DOHH2 (cell line): Measurements from ENCODE around the gene HRH1.

Experiments used
- H3F3A ChIP-seq: fragments of 200-600 bp; sonication (generic), shearing (Covaris generic); 2 replicates; pipeline ENCODE4 v1.6.0; 2016; ENCODE audit warnings: antibody characterized with exemption, mild to moderate bottlenecking; ENCODE audit not compliant: control insufficient read depth, insufficient read depth
- H3K27ac ChIP-seq: fragments of 200-600 bp; sonication (generic); 2 replicates; pipeline ENCODE4 v1.5.1; 2014; ENCODE audit warnings: low read depth, mild to moderate bottlenecking, low read length, moderate library complexity
- H3K27me3 ChIP-seq: fragments of 200-600 bp; sonication (generic); 2 replicates; pipeline ENCODE4 v1.6.1; 2014; ENCODE audit warnings: mild to moderate bottlenecking, low read length, mixed read lengths; ENCODE audit not compliant: control insufficient read depth
- H3K36me3 ChIP-seq: fragments of 200-600 bp; sonication (generic); 2 replicates; pipeline ENCODE4 v1.6.1; 2014; ENCODE audit warnings: mild to moderate bottlenecking, low read length, moderate library complexity, mixed read lengths; ENCODE audit not compliant: control insufficient read depth
- H3K4me1 ChIP-seq: fragments of 200-600 bp; sonication (generic); 2 replicates; pipeline ENCODE4 v1.6.1; 2014; ENCODE audit warnings: mild to moderate bottlenecking, low read length, mixed read lengths; ENCODE audit not compliant: control insufficient read depth
- H3K4me2 ChIP-seq: fragments of 200-600 bp; sonication (generic); 2 replicates; pipeline ENCODE4 v1.6.0; 2014; ENCODE audit warnings: mild to moderate bottlenecking, low read length, moderate library complexity
- H3K4me3 ChIP-seq: fragments of 200-600 bp; sonication (generic); 2 replicates; pipeline ENCODE4 v1.5.1; 2014; ENCODE audit warnings: mild to moderate bottlenecking, low read length, mixed read lengths
- H3K79me2 ChIP-seq: fragments of 200-600 bp; sonication (generic); 2 replicates; pipeline ENCODE4 v1.6.1; 2014; ENCODE audit warnings: mild to moderate bottlenecking, low read length, mixed read lengths; ENCODE audit not compliant: control insufficient read depth
- H3K9me2 ChIP-seq: fragments of 200-600 bp; sonication (generic); replicated peaks from 2 replicates; pipeline ENCODE4 v1.6.1; 2014; ENCODE audit warnings: mild to moderate bottlenecking, low read length, mixed read lengths; ENCODE audit not compliant: control insufficient read depth
- H3K9me3 ChIP-seq: fragments of 200-600 bp; sonication (generic); 2 replicates; pipeline ENCODE4 v1.6.1; 2014; ENCODE audit warnings: antibody characterized with exemption, low read length, mixed read lengths; ENCODE audit not compliant: control insufficient read depth, insufficient read depth
- H4K20me1 ChIP-seq: fragments of 200-600 bp; sonication (generic); 2 replicates; pipeline ENCODE4 v1.6.0; 2014; ENCODE audit warnings: low read depth, mild to moderate bottlenecking, antibody characterized with exemption, low read length, moderate library complexity; ENCODE audit not compliant: control insufficient read depth, insufficient read depth
- EZH2phosphoT487 ChIP-seq: fragments of 200-600 bp; sonication (generic); IDR thresholded peaks from 2 replicates; pipeline ENCODE4 v1.6.1; 2017; ENCODE audit warnings: borderline replicate concordance, mild to moderate bottlenecking, antibody characterized with exemption, low read length, moderate library complexity, mixed read lengths
- TF ChIP-seq, protein P1 (sequence below): fragments of 200-600 bp; sonication (generic); IDR thresholded peaks from one replicate; pipeline ENCODE4 v1.5.1; 2014; ENCODE audit warnings: antibody characterized with exemption, mild to moderate bottlenecking, low read depth, low read length; ENCODE audit not compliant: poor library complexity, severe bottlenecking

HRH1 gene

DNA sequence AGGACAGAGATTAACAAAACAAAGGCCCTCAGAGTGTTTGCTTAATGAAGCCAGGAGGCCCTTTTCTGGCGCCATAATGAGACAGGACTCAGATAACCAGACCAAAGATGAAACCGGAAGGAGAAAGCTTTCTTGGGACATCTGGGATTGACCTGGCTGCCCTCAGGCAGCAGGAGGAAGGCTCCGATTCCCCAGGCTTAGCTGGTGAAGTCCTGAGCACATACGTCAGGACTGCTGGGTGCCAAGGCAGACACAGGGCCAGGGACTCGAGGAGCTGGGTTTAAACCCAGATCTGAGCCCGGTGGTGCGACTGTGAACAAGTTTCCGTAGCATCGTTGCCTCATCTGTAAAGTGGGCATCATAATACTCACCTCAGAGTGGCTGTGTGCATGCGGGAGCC, 36.7 kb upstream of the HRH1 start:
- TF ChIP-seq, protein P1, sequence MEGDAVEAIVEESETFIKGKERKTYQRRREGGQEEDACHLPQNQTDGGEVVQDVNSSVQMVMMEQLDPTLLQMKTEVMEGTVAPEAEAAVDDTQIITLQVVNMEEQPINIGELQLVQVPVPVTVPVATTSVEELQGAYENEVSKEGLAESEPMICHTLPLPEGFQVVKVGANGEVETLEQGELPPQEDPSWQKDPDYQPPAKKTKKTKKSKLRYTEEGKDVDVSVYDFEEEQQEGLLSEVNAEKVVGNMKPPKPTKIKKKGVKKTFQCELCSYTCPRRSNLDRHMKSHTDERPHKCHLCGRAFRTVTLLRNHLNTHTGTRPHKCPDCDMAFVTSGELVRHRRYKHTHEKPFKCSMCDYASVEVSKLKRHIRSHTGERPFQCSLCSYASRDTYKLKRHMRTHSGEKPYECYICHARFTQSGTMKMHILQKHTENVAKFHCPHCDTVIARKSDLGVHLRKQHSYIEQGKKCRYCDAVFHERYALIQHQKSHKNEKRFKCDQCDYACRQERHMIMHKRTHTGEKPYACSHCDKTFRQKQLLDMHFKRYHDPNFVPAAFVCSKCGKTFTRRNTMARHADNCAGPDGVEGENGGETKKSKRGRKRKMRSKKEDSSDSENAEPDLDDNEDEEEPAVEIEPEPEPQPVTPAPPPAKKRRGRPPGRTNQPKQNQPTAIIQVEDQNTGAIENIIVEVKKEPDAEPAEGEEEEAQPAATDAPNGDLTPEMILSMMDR = no peak
- TF ChIP-seq EZH2phosphoT487 = no peak
- Histone ChIP-seq H3K36me3 (no peaks in the 10 kb centered on the region), H3K4me2 (no peak overlapping the region), H3K4me3 (no peak overlapping the region), H3K27ac (no peak overlapping the region), H4K20me1 (no peaks in the 10 kb centered on the region), H3F3A (no peaks in the 10 kb centered on the region), H3K79me2 (no peaks in the 10 kb centered on the region), H3K27me3 (no peaks in the 10 kb centered on the region), H3K4me1 (no peaks in the 10 kb centered on the region), H3K9me2 (no peaks in the 10 kb centered on the region), H3K9me3 (no peaks in the 10 kb centered on the region)

DNA sequence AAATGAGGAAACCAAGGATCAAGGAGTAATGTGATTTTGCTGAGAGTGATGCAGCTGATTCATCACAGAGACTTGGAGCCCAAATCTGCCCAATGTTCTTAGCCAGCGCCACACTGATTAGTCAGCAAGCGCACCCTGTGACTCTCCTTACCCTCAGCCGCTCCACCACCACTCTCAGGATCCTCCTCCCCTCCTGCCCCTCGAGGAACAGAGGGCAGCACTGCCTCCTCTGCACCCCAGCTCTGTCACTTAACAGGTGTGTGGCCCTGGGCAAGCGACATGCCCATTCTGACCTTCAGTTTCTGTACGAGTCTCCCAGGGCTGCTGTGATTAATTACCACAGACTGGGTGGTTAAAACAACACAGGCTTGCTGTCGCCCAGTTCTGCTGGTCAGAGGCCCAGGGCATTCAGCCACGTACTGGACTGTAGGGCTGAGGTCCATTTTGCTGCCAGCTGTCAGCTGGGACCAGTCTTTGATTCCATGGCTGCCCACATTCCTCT, 36.1 kb upstream of the HRH1 start:
- Histone ChIP-seq H4K20me1 (no peaks in the 10 kb centered on the region), H3K9me3 (no peaks in the 10 kb centered on the region), H3F3A (no peaks in the 10 kb centered on the region), H3K36me3 (no peaks in the 10 kb centered on the region), H3K4me1 (no peaks in the 10 kb centered on the region), H3K9me2 (no peaks in the 10 kb centered on the region), H3K4me2 (no peak overlapping the region), H3K79me2 (no peaks in the 10 kb centered on the region), H3K27me3 (no peaks in the 10 kb centered on the region), H3K27ac (no peak overlapping the region), H3K4me3 (no peak overlapping the region)
- TF ChIP-seq, protein P1 = no peak
- no peak for TF ChIP-seq EZH2phosphoT487

DNA sequence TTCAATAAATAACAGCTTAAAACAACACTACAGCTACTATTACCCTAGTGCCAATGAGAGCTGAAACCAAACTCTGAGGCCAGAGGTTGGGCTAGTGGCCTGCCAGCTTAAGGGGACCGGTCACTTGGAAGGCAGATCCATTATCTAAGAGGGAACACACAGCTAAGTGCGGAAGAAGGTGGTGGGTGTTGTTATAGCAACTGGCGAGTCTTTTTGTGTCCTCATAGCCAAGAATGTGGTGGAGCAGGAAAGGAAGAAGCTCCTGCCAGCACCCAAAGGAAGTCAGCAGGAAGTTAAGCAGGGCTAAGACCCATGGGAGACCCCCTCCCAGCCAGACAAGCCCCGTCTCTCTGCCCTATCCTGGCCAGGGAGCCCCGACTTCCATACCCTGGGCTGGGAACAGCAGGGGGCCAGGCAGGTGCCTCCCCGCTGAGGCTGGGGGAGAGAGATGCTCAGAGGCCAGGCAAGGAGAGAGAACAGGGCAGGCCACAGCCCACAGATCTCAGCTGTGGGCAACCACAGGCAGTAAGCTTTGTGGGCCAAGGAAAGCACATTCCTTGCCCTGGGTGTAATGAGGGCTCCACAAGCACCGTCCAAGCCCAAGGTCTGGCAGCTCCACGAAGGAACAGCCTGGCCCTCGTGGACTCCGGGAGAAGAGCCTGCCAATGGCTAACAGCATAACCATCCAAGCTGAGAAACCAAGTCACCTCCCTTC, 34.0 kb upstream of the HRH1 start:
- no peak for TF ChIP-seq EZH2phosphoT487
- TF ChIP-seq, protein P1 = no peak
- Histone ChIP-seq H3K79me2 (no peaks in the 10 kb centered on the region), H3K9me3 (no peaks in the 10 kb centered on the region), H3F3A (no peaks in the 10 kb centered on the region), H3K27ac (no peak overlapping the region), H4K20me1 (no peaks in the 10 kb centered on the region), H3K36me3 (no peaks in the 10 kb centered on the region), H3K27me3 (no peaks in the 10 kb centered on the region), H3K4me1 (no peaks in the 10 kb centered on the region), H3K9me2 (no peaks in the 10 kb centered on the region; the same call in 1 of the 2 replicates), H3K4me3 (no peak overlapping the region), H3K4me2 (no peak overlapping the region)
